GM13976 (cell line): Measurements from ENCODE around the gene ZBTB8B.

Experiments
- DNase-seq: peaks from one replicate; pipeline ENCODE4 v3.0.0; 2012; ENCODE audit warnings: low spot score
- in situ Hi-C: fragments of 300-500 bp; cut with MboI; formaldehyde crosslinking; loops from one replicate; pipeline ENCODE4 v1.12.0; 2022; ENCODE audit warnings: low sequenced_read_pairs, mixed read lengths, inconsistent platforms; ENCODE audit not compliant: unreplicated experiment
- TF ChIP-seq, protein P1 (sequence below): IDR thresholded peaks from 2 replicates; pipeline ENCODE4 v1.5.1; 2012; ENCODE audit warnings: borderline replicate concordance, mild to moderate bottlenecking; ENCODE audit not compliant: insufficient read depth; ENCODE audit errors: extremely low read depth, missing control alignments, control extremely low read depth

The ZBTB8B gene

DNA sequence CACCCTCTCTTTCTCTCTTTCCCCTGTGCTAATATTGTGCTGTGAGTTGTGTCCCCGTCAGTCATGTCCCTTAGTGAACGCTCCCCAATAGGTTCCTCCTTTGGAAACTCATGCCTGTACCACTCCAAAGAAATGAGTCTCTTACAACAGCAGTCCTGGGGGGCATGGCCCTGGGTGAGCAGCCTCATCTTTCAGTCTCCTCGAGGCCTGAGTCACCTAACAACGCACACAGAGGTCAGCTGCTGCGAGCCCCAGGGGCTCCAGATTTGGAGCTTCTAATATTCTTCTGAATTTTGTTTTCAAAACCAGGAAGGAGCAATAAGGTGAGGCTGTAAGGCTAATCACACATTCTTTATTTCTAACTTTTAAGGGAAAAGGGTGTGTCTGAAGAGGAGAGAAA is 43.9 kb downstream of the ZBTB8B start:
- in situ Hi-C loops: no loop called here
- TF ChIP-seq, protein P1, sequence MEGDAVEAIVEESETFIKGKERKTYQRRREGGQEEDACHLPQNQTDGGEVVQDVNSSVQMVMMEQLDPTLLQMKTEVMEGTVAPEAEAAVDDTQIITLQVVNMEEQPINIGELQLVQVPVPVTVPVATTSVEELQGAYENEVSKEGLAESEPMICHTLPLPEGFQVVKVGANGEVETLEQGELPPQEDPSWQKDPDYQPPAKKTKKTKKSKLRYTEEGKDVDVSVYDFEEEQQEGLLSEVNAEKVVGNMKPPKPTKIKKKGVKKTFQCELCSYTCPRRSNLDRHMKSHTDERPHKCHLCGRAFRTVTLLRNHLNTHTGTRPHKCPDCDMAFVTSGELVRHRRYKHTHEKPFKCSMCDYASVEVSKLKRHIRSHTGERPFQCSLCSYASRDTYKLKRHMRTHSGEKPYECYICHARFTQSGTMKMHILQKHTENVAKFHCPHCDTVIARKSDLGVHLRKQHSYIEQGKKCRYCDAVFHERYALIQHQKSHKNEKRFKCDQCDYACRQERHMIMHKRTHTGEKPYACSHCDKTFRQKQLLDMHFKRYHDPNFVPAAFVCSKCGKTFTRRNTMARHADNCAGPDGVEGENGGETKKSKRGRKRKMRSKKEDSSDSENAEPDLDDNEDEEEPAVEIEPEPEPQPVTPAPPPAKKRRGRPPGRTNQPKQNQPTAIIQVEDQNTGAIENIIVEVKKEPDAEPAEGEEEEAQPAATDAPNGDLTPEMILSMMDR: no peak
- no peak for DNase-seq

DNA sequence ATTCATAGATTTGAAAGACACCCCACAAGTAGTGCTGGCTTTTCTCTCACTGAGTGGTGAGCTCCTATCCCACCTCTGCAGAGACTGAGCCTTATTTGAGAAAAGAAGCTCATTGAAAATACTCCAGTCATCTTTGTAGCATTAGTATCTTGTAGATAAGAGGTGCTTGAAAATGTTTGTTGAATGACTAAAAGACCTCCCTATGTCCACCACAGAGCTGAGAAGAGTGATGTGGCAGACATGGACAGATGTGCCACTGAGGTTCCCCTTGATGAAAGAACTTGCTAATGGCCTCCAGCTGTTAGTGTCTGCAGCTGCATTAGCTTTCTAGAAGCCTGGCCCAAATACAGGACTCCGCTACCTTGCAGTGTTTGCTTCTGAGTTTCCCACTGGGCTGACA is 45.1 kb downstream of the ZBTB8B start:
- TF ChIP-seq, protein P1: no peak
- in situ Hi-C loops: no loop called here

More for the DNA sequence above, 45.1 kb downstream of the ZBTB8B start:
- DNase-seq: no peak
